Measurements from ENCODE around the gene SLIT1.

Gene SLIT1

GRCh38 chr10:97023401-97024167 is 162.2 kb downstream of the SLIT1 start:
- no peak for TF ChIP-seq REST (IDR thresholded peaks at IDR 0.05; ENCODE audit: low read depth)
- no peak for TF ChIP-seq EGR1 (IDR thresholded peaks at IDR 0.05)

GRCh38 chr10:97022616-97023015 is 163.1 kb downstream of the SLIT1 start:
- no peak for TF ChIP-seq USF1 (IDR thresholded peaks at IDR 0.05)
- no peak for TF ChIP-seq FOXM1 (IDR thresholded peaks at IDR 0.05; ENCODE audit: borderline replicate concordance, low read depth)
- no peak for TF ChIP-seq TEAD4 (IDR thresholded peaks at IDR 0.05)
- no peak for TF ChIP-seq REST (IDR thresholded peaks at IDR 0.05; ENCODE audit: low read depth)
- no peak for TF ChIP-seq MAX (IDR thresholded peaks at IDR 0.05)

- TF ChIP-seq USF1 (IDR thresholded peaks at IDR 0.05), result no peak
- TF ChIP-seq NFIC (IDR thresholded peaks at IDR 0.05), result peak; percentile 21; the same call in 1 of the 2 replicates
- TF ChIP-seq CREB1 (IDR thresholded peaks at IDR 0.05; ENCODE audit: low read depth), result no peak
Measured at GRCh38 chr10:97020452-97021400, 165.0 kb downstream of the SLIT1 start.

- no peak for TF ChIP-seq FOXM1 (IDR thresholded peaks at IDR 0.05; ENCODE audit: borderline replicate concordance, low read depth)
- no peak for TF ChIP-seq NFIC (IDR thresholded peaks at IDR 0.05)
- no peak for TF ChIP-seq CEBPB (IDR thresholded peaks at IDR 0.05)
- no peak for TF ChIP-seq EGR1 (IDR thresholded peaks at IDR 0.05)
- no peak for TF ChIP-seq USF1 (IDR thresholded peaks at IDR 0.05)
- TF ChIP-seq MAX (IDR thresholded peaks at IDR 0.05), result no peak
- no peak for TF ChIP-seq ZBTB7A (IDR thresholded peaks at IDR 0.05; ENCODE audit: low read depth)
- TF ChIP-seq EP300 (IDR thresholded peaks at IDR 0.05; ENCODE audit: borderline replicate concordance), result no peak
- TF ChIP-seq TCF12 (IDR thresholded peaks at IDR 0.05; ENCODE audit: low read depth), result no peak
- no peak for TF ChIP-seq TAF1 (IDR thresholded peaks at IDR 0.05; ENCODE audit: low read depth)
- TF ChIP-seq TEAD4 (IDR thresholded peaks at IDR 0.05), result no peak
- TF ChIP-seq REST (IDR thresholded peaks at IDR 0.05; ENCODE audit: low read depth), result no peak
- TF ChIP-seq CREB1 (IDR thresholded peaks at IDR 0.05; ENCODE audit: low read depth), result no peak
- TF ChIP-seq RAD21 (IDR thresholded peaks at IDR 0.05; ENCODE audit: low read depth), result no peak
- no peak for TF ChIP-seq YY1 (IDR thresholded peaks at IDR 0.05; ENCODE audit: low read depth)
Measured at GRCh38 chr10:97019213-97019844, 166.4 kb downstream of the SLIT1 start.
